Adipocyte (in vitro differentiated cells): Measurements from ENCODE around the gene TCERG1L.

Experiments used
- DNase-seq: peaks from one replicate; pipeline ENCODE4 v3.0.0-alpha.2; 2015; ENCODE audit warnings: low read depth
- H3K27me3 ChIP-seq: replicated peaks from 2 replicates; pipeline ENCODE4 v1.7.0; 2013; ENCODE audit warnings: mild to moderate bottlenecking, low read length, moderate library complexity; ENCODE audit not compliant: control insufficient read depth, insufficient read depth
- H3K36me3 ChIP-seq: 2 replicates; pipeline ENCODE4 v1.7.0; 2013; ENCODE audit warnings: low read length, mild to moderate bottlenecking, moderate library complexity; ENCODE audit not compliant: control insufficient read depth, insufficient read depth, severe bottlenecking
- H3K4me1 ChIP-seq: 2 replicates; pipeline ENCODE4 v1.7.0; 2013; ENCODE audit warnings: mild to moderate bottlenecking, low read length, moderate library complexity; ENCODE audit not compliant: control insufficient read depth, insufficient read depth
- H3K4me3 ChIP-seq: 2 replicates; pipeline ENCODE4 v1.7.0; 2013; ENCODE audit warnings: mild to moderate bottlenecking, low read length, moderate library complexity
- H3K9ac ChIP-seq: 2 replicates; pipeline ENCODE4 v1.7.0; 2013; ENCODE audit warnings: mild to moderate bottlenecking, low read length, moderate library complexity
- H3K9me3 ChIP-seq: 2 replicates; pipeline ENCODE4 v1.7.0; 2013; ENCODE audit warnings: mild to moderate bottlenecking, low read length, moderate library complexity; ENCODE audit not compliant: control insufficient read depth

Gene TCERG1L

GRCh38 chr10:131062621-131063260 lies 248.8 kb downstream of the TCERG1L start:
- Histone ChIP-seq H3K4me1 (no peaks in the 10 kb centered on the region), H3K9ac (no peak overlapping the region), H3K4me3 (no peak overlapping the region), H3K36me3 (no peaks in the 10 kb centered on the region), H3K27me3 (no peaks in the 10 kb centered on the region), H3K9me3 (peaks cover 7% of the 10 kb centered on the region)
- no peak for DNase-seq

DNA sequence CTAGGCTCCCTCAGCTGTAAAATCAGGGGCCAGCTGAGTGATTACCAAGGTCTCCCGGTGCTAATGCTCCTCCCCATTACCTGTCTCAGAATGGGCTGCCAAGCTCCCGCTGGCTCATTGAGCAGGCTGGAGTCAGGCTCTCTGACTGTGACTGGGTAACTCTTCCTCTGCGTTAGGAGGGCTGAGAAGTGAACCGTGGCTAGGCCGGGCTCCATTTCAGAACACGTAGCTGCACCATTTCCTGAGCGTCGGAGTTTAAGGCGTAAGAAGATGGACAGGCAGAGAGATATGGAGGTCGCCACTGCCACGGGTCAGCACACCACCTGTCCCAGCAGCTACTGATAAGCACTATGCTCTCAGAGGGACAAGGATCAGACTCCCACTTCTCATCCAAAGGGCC lies 250.3 kb downstream of the TCERG1L start:
- Histone ChIP-seq H3K4me1 (no peaks in the 10 kb centered on the region), H3K4me3 (no peak overlapping the region), H3K27me3 (no peaks in the 10 kb centered on the region), H3K36me3 (no peaks in the 10 kb centered on the region), H3K9me3 (peaks cover 7% of the 10 kb centered on the region), H3K9ac (no peak overlapping the region)
- DNase-seq: no peak

- DNase-seq: no peak
- no peak overlapping the region for H3K4me3 ChIP-seq
- no peaks in the 10 kb centered on the region for H3K36me3 ChIP-seq
- H3K4me1 ChIP-seq: no peaks in the 10 kb centered on the region
- no peak overlapping the region for H3K9ac ChIP-seq
- no peaks in the 10 kb centered on the region for H3K27me3 ChIP-seq
- peaks cover 7% of the 10 kb centered on the region for H3K9me3 ChIP-seq
Observed at GRCh38 chr10:131059881-131060280, 251.6 kb downstream of the TCERG1L start.

DNA sequence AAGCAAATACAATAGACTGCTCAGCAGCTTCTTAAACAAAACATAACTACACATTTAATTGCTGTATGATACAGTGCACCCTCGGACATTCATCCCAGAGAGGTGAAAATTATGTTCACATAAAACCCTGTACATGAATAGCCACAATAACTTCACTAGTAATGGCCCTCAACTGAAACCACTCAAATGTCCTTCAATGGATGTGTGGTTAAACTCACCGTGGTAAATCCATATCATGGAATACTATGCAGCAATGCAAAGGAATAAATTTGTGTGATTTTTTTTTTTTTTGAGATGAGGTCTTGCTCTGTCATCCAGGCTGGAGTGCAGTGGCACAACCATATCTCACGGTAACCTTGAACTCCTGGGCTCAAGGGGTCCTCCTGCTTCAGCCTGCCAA lies 252.7 kb downstream of the TCERG1L start:
- no peak for DNase-seq
- H3K27me3 ChIP-seq: no peaks in the 10 kb centered on the region
- H3K9ac ChIP-seq: no peak overlapping the region
- no peaks in the 10 kb centered on the region for H3K36me3 ChIP-seq
- no peaks in the 10 kb centered on the region for H3K4me1 ChIP-seq
- H3K4me3 ChIP-seq: no peak overlapping the region
- H3K9me3 ChIP-seq: peaks cover 7% of the 10 kb centered on the region

GRCh38 chr10:131056781-131057180 lies 254.7 kb downstream of the TCERG1L start:
- H3K4me1 ChIP-seq: no peaks in the 10 kb centered on the region
- peaks cover 7% of the 10 kb centered on the region for H3K9me3 ChIP-seq
- no peak overlapping the region for H3K4me3 ChIP-seq
- no peaks in the 10 kb centered on the region for H3K27me3 ChIP-seq
- no peak overlapping the region for H3K9ac ChIP-seq
- no peak for DNase-seq
- no peaks in the 10 kb centered on the region for H3K36me3 ChIP-seq

- Histone ChIP-seq H3K9ac (no peak overlapping the region), H3K4me3 (no peak overlapping the region), H3K27me3 (no peaks in the 10 kb centered on the region), H3K9me3 (peaks cover 7% of the 10 kb centered on the region), H3K36me3 (no peaks in the 10 kb centered on the region), H3K4me1 (no peaks in the 10 kb centered on the region)
- no peak for DNase-seq
Observed at GRCh38 chr10:131056091-131056579, 255.4 kb downstream of the TCERG1L start.

DNA sequence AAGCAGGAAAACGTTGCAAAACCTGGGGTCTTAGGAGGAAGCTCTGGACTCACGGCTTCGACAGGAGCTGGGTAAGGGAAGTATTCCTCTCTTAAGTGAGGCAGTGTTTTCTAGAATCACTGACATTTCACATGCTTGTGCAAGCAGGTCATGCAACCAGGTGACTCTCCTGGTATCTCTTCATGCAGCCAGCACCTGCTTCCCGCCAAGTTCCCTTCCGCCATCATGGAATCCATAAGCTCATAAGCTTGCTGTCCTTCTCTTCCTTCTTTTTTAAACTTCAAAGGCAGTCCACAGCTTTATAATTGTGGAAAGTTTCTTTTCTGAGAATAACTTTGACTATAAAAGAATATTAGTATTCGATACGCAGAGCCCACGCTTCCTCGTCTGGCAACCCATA lies 256.1 kb downstream of the TCERG1L start:
- H3K9ac ChIP-seq: no peak overlapping the region
- H3K4me1 ChIP-seq: no peaks in the 10 kb centered on the region
- H3K27me3 ChIP-seq: no peaks in the 10 kb centered on the region
- H3K36me3 ChIP-seq: no peaks in the 10 kb centered on the region
- peaks cover 7% of the 10 kb centered on the region for H3K9me3 ChIP-seq
- DNase-seq: no peak
- H3K4me3 ChIP-seq: no peak overlapping the region

DNA sequence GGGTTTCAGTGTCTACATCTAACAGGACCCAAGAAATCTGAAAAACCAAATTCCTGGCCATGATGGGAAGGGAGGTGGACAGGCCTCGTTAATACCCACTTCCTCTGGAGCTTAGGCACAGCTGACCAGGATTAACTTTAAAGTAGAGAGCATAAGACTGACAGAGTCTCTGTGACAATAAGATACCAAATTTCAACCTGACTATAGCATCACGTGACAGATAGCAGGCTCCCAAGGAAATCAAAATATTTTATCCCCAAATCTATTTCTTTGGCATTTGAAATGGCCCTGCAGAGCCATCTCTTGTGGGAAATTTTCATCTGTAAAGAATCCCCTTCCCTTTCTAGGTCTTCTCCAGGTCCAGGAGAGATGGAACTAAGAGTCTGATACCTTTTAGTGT lies 258.3 kb downstream of the TCERG1L start:
- Histone ChIP-seq H3K9ac (no peak overlapping the region), H3K4me1 (no peaks in the 10 kb centered on the region), H3K9me3 (no peaks in the 10 kb centered on the region), H3K4me3 (no peak overlapping the region), H3K27me3 (no peaks in the 10 kb centered on the region), H3K36me3 (no peaks in the 10 kb centered on the region)
- DNase-seq: no peak

DNA sequence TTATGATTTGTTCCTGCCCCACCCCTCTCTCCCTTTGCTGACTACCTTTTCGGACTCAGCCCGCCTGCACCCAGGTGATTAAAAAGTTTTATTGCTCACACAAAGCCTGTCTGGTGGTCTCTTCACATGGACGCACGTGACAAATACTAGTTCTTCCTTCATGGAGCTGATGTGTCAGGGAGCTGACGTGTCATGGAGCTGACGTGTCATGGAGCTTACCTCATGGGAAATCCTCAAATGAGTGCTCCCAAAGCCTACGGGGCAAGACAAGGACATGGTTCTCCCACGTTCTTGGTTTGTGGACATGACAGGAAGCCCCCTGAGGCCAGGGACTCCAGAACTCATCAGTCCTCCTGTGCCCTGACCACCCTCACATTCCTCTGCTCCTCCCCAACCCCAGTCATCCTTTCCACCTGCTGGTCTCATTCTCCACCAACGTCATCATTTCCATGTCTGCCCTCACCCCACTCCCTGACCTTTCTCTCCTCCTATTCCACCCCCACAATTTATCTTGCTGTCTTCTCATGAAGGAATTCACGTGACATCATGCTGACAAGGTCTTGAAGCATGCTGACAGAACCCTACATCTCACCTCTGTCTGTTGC lies 261.3 kb downstream of the TCERG1L start:
- Histone ChIP-seq H3K36me3 (no peaks in the 10 kb centered on the region), H3K27me3 (no peaks in the 10 kb centered on the region), H3K4me1 (no peaks in the 10 kb centered on the region), H3K4me3 (no peak overlapping the region), H3K9me3 (no peaks in the 10 kb centered on the region), H3K9ac (no peak overlapping the region)
- DNase-seq: no peak

DNA sequence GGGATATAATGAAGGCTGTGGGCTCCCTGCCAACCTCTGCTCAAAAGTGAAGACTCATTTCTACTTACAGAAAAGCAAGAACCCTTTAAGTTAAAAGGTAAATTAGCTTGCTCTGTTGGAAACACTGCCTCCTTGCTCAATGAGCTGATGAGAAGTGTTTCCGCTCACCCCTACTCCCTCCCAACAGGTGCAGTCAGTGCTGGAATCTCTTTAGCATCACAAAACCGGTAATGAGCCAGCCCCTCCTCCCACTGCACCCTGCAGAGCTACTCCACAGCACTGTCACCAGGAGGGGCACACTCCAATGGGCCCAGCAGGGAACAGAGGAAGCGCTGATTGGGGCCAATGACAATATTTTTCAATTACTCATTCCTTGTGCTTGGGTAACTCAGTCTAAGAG lies 262.5 kb downstream of the TCERG1L start:
- H3K36me3 ChIP-seq: no peaks in the 10 kb centered on the region
- H3K9me3 ChIP-seq: no peaks in the 10 kb centered on the region
- H3K9ac ChIP-seq: no peak overlapping the region
- H3K4me1 ChIP-seq: no peaks in the 10 kb centered on the region
- no peaks in the 10 kb centered on the region for H3K27me3 ChIP-seq
- DNase-seq: no peak
- H3K4me3 ChIP-seq: no peak overlapping the region

GRCh38 chr10:131048606-131049005 lies 262.9 kb downstream of the TCERG1L start:
- Histone ChIP-seq H3K9me3 (no peaks in the 10 kb centered on the region), H3K4me3 (no peak overlapping the region), H3K9ac (no peak overlapping the region), H3K36me3 (no peaks in the 10 kb centered on the region), H3K4me1 (no peaks in the 10 kb centered on the region), H3K27me3 (no peaks in the 10 kb centered on the region)
- no peak for DNase-seq

DNA sequence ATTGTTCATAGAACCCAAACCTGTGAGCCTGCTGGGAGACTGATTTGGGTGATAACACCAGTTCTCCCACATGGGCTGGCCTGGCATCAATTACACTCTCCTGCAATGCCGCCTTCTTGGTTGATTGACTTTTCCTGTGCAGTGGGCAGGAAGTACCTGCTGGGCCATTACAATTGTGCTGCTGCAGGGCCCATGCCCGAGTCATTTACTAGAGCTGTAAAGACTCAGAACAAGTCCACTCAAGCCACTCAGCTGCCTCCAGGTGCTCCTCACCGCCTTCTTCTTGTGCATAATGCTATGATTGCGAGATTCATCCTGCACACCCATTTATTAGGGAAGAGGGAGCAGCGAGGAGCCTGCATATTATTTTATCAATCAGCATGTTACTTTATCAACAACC lies 264.0 kb downstream of the TCERG1L start:
- H3K4me3 ChIP-seq: no peak overlapping the region
- DNase-seq: no peak
- H3K9me3 ChIP-seq: no peaks in the 10 kb centered on the region
- H3K4me1 ChIP-seq: no peaks in the 10 kb centered on the region
- H3K27me3 ChIP-seq: no peaks in the 10 kb centered on the region
- H3K9ac ChIP-seq: no peak overlapping the region
- no peaks in the 10 kb centered on the region for H3K36me3 ChIP-seq
